GM18870 (cell line): ENCODE measurements around the gene DCAF12.
A peak's percentile ranks its signal among the peaks of the same experiment; 100 is the strongest.
"Not testable (repeated sequence)": the region's sequence is repeated elsewhere in the genome, so short reads cannot be mapped to it uniquely, and the experiment has no call there.

Source experiments
- ATAC-seq: cut with Tn5 transposase; IDR thresholded peaks from one replicate; pipeline ENCODE4 v1.9.1; 2021; ENCODE audit warnings: moderate library complexity; ENCODE audit not compliant: unreplicated experiment

The DCAF12 gene

GRCh38 chr9:34072410-34072809, 54.1 kb downstream of the DCAF12 start:
- no peak for ATAC-seq

- no peak for ATAC-seq
Observed at GRCh38 chr9:34070606-34071324, 55.7 kb downstream of the DCAF12 start.

- no peak for ATAC-seq
Observed at GRCh38 chr9:34069831-34070230, 56.7 kb downstream of the DCAF12 start.

GRCh38 chr9:34065541-34065940, 61.0 kb downstream of the DCAF12 start:
- no peak for ATAC-seq

GRCh38 chr9:34059954-34060353, 66.5 kb downstream of the DCAF12 start:
- ATAC-seq = no peak

- no peak for ATAC-seq
Observed at GRCh38 chr9:34059281-34059680, 67.2 kb downstream of the DCAF12 start.

GRCh38 chr9:34049630-34050384, 76.7 kb downstream of the DCAF12 start:
- ATAC-seq = no peak

GRCh38 chr9:34048727-34049629, 77.5 kb downstream of the DCAF12 start, which contains the start of gene UBAP2:
UBAP2 (minus strand) TSS chr9:34048887; CDS start chr9:34017148, 31,739 bp downstream.
- ATAC-seq = peak; percentile 79

GRCh38 chr9:34047864-34048726, 78.4 kb downstream of the DCAF12 start:
- peak; percentile 16 for ATAC-seq

- no peak for ATAC-seq
Observed at GRCh38 chr9:34046784-34047379, 79.6 kb downstream of the DCAF12 start.

- ATAC-seq = no peak
Observed at GRCh38 chr9:34045903-34046302, 80.6 kb downstream of the DCAF12 start.

- not testable (repeated sequence) for ATAC-seq
Observed at GRCh38 chr9:34042074-34042473, 84.4 kb downstream of the DCAF12 start.

GRCh38 chr9:34038851-34039250, 87.6 kb downstream of the DCAF12 start:
- not testable (repeated sequence) for ATAC-seq

GRCh38 chr9:34037626-34038025, 88.9 kb downstream of the DCAF12 start:
- ATAC-seq = no peak

GRCh38 chr9:34036625-34037024, 89.9 kb downstream of the DCAF12 start:
- no peak for ATAC-seq
